NCI-H1436 treated with DMSO at 0.1 percent for 48 hours (cell line): ENCODE results near the gene STON2.
"Not testable (repeated sequence)": the region's sequence is repeated elsewhere in the genome, so short reads cannot be mapped to it uniquely, and the experiment has no call there.

ENCODE experiments used
- DNase-seq: peaks from one replicate; lab custom pipeline; 2025; lab: John Stamatoyannopoulos, UW

The STON2 gene

DNA sequence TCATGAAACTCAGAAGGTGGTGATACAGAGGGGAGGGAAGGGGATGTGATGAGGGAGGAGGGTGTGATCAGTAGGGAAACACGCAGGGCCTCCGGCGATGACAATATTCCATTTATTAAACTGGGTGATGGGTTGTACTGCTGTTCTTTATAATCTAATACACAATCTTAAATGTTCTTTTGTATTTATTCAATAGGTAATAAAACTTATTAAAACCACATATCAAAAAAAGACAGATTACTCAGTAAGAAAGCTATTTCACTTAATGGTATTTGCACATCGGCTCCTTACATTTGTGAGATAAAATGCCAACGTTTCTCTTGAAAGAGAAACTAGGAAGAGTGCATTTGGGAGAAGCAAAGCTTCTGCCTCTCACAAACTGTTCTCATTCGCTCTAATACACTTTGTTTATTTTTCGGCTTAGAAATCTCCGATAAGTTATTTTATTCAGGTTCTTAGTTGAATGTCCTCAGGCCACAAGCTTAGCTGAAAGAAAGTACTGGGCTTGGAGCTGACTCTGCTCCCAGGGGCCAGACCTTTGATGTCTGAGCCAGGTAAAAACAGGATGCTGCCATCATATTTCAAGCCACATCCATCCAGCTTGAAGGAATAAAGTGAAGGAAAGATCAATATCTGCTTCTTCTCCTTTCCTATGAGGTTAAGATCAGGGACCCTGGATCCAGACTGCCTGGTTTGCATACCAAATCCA, 17.5 kb downstream of the STON2 start:
- DNase-seq, result no peak

DNA sequence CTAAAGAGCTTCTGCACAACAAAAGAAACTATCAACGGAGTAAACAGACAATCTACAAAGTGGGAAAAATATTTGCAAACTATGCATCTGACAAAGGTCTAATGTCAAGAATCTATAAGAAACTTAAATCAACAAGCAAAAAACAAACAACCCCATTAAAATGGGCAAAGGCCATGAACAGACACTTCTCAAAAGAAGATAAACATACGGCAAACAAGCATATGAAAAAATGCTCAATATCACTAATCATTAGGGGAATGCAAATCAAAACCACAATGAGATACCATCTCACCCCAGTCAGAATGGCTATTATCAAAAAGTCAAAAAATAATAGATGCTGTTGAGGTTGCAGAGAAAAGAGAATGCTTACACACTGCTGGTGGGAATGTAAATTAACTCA, 20.1 kb downstream of the STON2 start:
- DNase-seq, result not testable (repeated sequence)

DNA sequence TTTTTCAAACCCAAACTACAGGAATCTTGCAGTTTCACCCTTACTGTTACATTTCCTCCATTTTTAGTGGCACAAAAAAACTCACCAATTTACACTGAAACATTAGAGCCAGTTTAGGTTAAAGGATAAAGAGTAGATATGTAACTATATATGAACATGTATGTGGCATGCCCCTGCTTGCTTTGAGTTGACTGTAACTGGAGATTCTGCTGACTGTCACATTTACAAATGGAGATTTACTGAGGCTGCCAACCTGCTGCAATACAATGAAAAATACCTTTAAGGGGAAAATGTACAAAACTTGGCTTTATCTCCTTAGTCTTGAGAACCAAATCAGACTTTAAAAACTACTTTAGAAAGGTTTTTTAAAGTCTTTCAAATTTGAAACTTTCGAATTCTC, 28.3 kb downstream of the STON2 start:
- DNase-seq, result no peak

DNA sequence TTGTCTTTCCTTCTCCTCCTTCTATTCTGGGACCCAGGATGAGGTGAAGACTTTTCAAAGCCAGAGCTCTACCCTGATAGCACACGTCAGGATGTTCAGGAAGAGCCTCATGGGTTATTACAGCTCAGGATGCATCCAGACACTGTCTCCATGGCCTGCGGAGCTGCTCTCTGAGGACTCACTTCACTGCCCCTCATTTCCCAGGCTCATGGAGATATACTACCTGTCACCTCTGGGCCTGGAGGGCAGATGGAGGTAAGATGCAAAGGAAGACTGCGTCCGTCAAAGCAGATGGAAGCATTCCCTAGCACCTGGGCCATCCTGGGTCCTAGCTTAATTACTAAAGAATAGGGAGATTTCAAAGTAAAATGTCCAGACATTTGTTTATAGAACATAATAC, 32.6 kb downstream of the STON2 start:
- no peak for DNase-seq

DNA sequence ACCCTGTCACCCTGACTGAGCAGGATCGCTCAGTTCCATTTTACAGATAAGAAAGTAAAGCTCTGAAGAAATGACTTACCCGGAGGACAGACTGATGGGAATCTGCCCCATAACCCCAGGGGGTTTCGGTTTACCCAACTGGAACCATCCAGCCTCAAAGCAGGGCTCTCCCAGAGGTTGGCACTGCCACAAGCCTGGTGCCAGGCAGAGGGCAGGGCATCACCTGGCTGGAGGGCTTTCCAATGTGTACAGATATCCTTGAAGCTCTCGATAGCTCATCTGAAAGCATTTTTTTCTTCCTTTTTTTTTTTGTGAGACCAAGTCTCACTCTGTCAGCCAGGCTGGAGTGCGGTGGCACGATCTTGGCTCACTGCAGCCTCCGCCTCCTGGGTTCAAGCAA, 33.2 kb downstream of the STON2 start:
- DNase-seq, result no peak

DNA sequence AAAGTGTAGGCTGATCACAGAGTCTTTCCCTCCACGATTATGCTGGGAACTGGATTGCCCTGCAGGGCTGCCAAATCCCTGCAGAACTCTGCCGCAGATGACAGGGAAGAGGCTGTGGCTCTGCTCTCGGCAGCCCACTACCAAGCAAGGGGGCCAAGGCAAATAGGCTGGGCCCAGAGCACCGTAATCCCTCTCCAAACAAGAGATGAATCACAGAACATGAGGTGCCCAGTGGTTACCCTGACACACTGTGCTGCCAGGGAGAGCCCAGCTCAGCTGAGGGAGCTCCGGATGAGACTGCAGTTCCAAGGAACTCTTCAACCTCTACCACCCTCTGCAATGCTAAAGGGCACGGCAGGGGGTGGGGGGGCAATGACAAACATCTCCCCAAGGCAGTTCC, 33.9 kb downstream of the STON2 start:
- no peak for DNase-seq

DNA sequence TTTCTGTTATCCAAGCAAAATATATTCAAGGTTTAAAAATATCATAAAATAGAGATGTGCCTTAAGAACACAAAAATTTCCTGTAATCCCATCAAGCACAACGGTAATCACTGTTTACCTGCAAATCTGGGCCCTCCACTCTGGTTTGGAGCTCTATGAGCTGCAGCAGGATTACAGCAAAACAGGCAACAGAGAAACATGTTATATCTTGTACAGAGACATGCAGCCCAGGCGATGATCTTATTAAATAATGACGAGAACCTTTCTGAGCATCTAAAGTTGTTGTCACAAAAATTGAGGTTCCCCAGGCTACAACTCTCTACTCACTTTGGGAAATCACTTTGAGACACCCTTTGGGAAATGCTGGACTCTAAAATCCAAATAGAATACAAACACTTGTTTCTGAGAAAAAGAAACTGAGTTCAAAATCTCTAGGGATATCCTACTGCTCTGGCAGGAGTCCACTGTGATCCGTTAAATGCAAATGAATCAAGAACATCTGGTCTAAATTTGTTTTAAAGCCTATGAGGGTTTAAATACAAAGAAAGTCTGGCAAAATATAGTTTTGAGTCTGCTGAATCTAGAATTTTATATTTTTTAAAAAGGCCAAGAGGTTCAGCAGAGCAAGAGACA, 36.3 kb downstream of the STON2 start:
- no peak for DNase-seq

DNA sequence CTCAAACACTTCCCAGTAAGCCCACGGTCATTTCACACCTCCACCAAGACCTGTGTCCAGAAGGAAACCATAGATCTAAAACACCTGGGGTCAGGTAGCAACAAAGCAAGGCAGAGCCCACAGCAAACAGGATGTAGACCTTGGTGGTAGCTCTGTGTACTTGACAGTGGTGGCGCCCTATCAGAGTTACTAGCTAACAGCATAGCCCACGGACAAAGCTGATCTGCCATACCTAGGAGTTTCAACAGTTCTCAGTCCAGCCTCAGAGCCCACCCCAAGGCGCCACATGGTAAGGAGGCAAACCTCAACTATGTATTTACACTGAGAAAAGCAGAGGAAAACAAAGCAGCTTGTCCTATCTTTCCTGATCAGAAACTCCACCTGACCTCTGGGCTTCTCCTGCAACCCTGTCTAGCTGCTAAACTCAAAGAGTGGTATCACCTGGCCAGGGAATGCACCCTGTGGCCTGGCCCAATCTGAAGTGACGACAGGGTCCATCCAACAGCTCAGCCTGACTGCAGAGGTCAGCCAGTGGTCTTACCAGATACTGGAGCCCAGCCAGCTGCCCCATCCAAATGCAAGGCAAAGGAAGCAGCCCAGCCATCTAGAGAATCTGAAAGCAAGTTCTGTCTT, 46.3 kb downstream of the STON2 start:
- no peak for DNase-seq

DNA sequence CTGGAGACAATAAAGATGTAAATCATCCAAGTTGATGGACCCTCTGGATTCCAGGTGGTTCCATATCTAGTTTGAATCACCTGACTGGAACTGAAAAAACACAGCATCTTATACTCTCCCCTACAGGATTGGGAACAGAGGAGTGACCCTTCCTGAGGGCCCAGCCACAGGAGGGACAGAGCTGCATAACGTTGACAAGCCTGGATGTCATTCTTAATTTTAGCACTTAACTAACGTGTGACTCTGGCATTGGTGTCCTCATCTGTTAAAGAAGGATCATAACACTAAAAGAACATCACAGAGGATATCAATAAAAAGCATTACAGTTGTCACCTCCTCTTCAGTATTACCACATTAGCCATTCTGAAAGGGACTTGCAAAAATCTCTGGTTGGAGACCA, 47.7 kb downstream of the STON2 start:
- no peak for DNase-seq

DNA sequence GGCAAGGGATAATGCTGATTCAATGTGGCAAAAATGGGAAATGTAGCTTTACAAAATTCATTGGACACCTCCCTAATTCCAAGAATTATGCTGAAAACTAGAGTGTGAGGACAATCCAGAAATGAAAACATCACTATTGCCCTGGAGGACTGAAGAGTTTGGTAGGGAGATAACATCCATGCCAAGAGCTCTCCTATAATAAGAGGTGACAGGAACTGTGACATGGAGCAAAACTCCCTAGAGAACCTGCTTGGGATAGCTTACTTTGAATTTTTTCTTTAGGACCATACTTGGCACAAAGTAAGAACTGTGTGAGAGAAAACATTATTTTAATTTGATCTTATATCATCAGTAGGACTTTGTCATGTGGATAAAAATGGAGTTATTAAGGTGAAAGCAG, 48.9 kb downstream of the STON2 start:
- no peak for DNase-seq

DNA sequence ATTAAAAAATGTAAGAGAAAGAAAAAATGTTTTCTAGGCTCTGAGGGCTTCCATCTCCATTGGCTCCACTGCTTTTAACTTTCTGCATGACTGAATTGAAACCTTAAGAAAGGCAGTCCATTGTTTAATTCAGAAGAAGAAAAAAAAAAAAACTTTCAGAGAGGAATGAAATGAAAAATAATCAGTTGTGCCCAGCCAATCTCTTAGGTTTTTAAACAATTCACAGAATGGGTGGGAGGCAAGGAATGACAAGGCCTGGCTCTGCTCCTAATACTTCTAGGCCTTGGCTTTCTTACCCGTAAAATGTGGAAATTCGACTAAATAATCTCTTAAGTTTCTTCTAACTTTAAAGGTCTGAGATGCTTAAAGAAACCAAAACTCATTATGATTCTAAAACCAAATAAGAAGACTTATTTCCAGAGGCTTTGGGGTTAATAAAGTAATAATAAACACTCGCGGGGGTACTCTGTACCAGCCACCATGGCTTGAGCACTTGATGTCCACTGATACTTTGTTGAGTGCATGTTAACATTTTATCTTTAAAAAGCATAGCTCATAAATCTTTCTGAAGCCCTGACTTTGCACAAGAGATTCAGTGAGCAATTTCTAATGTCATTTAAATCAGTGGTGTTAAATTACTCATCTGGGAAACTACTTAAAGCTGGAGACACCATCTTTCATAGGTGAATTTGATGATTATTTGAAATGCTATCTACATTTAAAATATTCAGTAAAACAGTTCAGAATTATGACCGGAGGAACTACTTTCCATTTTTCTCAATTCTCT, 49.6 kb downstream of the STON2 start:
- DNase-seq, result no peak

DNA sequence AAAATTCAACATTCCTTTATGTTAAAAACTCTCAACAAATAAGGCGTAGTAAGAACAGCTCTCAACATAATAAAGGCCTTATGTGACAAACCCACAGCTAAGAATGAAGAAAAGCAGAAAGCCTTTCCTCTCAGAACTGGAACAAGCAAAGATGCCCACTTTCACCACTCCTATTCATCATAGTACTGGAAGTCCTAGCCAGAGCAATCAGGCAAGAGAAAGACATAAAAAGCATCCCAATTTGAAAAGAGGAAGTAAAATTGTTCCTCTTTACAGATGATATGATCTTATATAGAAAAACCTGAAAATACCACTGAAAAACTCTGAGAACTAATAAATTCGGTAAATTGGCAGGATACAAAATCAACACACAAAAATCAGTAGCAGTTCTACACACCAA, 52.1 kb downstream of the STON2 start:
- no peak for DNase-seq

DNA sequence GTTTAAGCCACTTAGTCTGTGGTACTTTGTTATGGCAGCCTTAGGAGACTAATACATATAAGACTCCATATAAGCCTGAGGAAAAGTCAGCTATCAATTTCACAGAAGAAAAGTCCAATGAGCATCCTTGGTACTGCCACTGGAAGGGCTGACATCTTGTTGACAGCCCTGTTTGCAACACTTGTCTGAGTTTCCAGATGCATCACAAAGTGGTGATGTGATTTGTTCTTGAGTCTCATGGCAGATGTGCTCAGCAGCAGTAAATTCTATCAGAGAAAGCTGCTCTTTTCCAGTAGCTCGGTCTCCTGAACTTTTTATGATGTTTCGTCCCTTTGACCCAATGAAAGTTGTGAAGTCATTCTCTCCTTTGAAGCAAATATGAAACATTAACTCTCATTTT, 54.3 kb downstream of the STON2 start:
- DNase-seq, result no peak

DNA sequence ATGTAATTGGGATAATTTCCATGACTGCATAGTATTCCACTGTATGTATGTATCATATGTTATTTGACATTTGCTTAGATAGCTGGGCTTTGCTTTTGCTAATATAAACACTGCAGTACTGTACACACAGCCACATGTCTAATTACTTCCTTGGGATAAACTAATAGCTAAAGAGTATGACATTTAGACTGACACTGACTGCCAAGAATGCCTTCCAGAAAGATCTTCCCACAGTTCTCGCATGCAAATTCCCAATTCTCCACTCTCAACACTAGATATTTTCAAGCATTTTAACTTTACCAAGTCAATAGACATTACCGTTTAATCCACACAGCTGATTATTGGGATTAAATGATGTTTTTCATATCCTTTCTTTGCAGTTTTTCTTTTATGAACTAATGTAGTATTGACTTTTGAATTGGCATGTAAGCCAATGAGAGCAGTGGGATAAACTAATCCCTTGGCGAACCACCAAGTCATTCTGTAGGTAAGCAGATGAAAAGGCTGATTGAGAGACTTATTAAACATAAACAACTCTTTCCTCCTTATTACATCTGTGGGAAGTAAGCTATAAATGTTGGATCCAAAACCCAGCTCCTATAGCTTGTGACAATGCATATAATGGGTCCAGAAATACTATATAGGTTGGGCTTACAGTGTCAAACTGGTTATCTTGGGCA, 55.5 kb downstream of the STON2 start:
- DNase-seq, result no peak

DNA sequence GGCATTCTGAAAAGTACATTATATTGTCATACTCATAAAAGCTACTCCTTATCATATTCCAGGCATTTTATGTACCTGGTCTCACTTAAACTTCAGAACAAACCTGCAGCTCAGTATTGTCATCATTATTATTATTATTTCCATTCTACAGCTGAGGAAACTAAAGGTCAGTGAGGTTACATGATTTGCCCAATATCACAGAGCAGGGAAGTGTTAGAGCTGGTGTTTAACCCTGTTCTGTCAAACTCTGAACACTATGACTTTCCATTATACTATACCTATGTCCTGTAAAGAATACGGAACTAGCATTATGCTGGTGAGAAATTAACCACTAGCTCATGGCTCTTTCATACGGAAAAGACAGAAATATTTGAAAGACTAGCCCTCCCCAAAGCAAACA, 56.4 kb downstream of the STON2 start:
- DNase-seq, result no peak

DNA sequence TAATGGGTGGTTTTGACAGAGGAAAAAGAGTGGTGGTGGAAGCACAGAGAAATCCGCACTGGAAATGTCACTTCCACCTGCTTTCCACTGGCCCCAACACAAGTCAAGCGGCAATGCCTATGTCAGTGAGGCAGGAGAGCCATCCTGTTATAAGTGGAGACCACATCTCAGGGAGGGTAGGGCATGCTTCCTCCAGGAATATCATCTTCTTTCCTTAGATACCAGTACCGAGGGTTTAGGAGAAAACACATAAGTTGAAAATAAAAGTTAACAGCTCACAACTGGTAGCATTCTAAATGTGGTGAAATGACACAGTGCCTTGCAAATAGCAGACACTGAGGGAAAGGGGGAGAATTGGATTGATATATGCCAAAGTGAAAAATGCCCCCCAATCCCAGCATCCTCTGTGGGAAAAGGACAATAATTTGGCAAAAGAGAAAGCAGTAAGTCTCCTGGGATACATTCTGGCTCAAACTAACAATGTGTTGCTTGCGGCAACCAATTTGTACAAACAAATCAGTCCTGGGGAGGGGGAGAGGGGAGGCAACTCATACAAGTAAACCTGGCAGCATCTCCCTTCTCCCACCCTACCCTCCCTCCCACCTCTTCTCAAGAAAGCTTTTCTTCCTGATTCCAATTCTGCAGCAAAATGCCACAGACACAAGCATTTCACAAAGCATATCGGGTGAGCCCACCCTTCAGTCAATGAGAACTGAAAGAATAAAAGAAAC, 57.1 kb downstream of the STON2 start:
- DNase-seq, result no peak

DNA sequence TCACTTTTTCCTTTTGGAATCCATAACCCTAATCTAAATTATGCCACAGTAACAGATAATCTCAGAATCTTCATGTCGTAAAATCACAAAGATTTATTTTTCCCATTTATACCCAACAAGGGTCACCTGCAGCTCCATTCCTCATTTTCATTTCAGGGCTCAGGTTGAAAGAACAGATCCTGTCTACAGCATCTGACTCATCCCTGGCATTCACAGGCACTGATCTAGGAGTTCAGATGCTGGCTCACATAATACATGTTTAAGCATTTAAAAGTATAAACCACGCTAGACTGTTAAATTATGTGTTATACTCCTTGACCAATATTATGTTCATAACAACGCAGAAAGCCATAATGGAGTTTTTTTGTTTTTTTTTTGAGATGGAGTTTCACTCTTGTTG, 58.3 kb downstream of the STON2 start:
- no peak for DNase-seq

DNA sequence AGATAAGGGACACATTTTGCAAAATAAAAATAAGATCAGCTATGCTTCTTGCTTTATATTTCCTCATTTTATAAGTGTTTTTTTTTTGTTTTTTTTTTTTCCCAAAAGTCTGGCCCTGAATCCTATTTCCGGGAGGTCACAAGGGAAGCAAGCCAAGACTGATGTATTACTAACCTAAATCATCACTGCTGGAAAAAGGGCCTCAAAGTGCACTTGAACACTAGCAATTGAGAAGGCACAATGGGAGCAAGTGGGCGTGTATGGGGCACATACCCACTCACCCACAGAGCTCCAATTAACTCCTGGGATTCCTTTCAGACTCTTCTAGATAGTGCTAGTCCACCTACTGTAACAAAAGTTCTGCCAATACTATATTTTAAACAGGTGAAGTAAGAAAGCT, 58.8 kb downstream of the STON2 start:
- no peak for DNase-seq

DNA sequence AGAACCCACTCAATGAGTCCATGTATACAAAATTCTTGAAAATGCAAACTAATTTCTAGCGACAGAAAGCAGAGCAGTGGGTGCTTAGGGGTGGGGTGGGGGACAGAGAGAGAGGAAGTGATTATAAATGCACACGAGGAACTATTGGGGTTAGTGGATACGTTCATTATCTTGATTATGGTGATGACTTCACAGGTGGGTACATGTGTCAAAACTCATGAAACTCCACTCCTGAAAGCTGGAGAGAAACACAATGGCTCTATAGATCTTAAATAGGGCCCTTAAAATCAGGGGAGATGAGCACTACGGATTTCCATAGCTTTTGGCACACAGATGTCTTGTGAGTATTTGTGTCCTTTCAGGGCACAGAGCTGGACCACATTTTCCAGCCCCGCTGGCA, 59.9 kb downstream of the STON2 start:
- DNase-seq, result no peak

DNA sequence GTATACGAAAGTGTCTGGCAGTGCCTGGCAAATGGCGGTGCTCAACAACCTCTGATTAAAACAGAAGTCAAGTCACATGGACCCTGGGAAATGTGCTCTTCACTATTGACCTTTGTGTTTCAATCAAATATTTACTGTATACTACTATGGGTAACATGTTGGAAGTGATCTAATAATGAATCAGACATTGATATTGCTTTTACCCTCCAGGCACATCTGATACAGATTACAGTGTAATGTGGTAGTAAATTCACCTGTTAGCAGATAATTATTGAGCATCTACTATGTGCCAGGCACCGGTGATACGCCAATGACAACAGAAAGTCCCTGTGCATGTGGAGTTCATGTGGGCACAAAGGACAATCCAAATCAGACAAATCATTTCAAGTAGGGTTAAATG, 63.1 kb downstream of the STON2 start:
- DNase-seq, result no peak

DNA sequence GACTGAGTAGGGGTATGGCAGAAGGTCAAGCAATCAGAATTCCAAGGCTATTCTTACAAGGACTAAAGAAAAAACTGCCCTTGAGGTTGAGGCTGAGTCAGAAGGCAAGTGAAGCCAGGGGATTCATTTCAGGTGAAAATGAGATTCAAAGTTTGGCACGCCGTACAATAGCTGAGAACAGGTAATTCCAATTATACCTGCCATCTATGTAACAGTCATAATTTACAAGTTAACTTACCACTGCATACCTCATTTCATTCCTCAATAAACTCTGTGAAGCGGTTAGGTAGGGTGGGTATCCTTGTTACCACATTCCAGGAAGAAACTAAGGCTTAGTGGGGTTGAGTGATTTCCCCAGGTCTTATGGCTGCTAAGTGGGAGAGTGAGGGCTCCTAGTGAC, 64.1 kb downstream of the STON2 start:
- no peak for DNase-seq

DNA sequence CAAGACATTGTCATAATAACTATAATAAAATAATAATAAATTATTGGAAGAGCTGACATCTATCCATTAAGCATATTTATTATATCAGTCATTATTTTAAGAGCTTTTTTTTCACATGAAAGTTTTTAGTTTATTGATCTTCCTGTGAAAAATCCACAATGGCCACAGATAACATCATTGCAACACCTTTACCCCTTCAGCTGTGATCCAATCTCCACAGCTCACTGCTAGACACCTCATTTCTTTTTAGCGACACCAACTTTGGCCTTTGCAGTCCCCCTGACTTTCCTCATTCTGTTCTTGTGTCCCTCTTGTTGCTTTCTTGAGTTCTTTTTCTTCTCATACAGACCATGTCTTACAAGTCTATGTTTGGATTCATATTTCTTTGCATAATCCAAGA, 67.4 kb downstream of the STON2 start:
- no peak for DNase-seq
